ENCODE results near the gene CENPA.
A peak's percentile ranks its signal among the peaks of the same experiment; 100 is the strongest.
"Not testable (repeated sequence)": the region's sequence is repeated elsewhere in the genome, so short reads cannot be mapped to it uniquely, and the experiment has no call there.

Gene CENPA

GRCh38 chr2:26785431-26786206, at the start of gene CENPA:
TSS of gene CENPA (plus strand) at chr2:26786056. CDS start at chr2:26786197, 141 bp downstream.
- peak; percentile 99 for DNase-seq (ENCODE audit: low read depth)

GRCh38 chr2:26737221-26737620, 48.6 kb upstream of the CENPA start:
- no peak for DNase-seq (ENCODE audit: low read depth)

GRCh38 chr2:26738481-26738880, 47.4 kb upstream of the CENPA start:
- no peak for DNase-seq (ENCODE audit: low read depth)

GRCh38 chr2:26739514-26739913, 46.3 kb upstream of the CENPA start:
- DNase-seq (ENCODE audit: low read depth): no peak

GRCh38 chr2:26740346-26740745, 45.5 kb upstream of the CENPA start:
- DNase-seq (ENCODE audit: low read depth): no peak

GRCh38 chr2:26740890-26741302, 45.0 kb upstream of the CENPA start:
- DNase-seq (ENCODE audit: low read depth): no peak

GRCh38 chr2:26742048-26742770, 43.6 kb upstream of the CENPA start:
- DNase-seq (ENCODE audit: low read depth): no peak

GRCh38 chr2:26743852-26744251, 42.0 kb upstream of the CENPA start:
- no peak for DNase-seq (ENCODE audit: low read depth)

- DNase-seq (ENCODE audit: low read depth): no peak
These were observed 40.9 kb upstream of the CENPA start for GRCh38 chr2:26744953-26745352.

- DNase-seq (ENCODE audit: low read depth): peak; percentile 62
These were observed 40.1 kb upstream of the CENPA start for GRCh38 chr2:26745609-26746327.

- no peak for DNase-seq (ENCODE audit: low read depth)
These were observed 38.9 kb upstream of the CENPA start for GRCh38 chr2:26746934-26747333.

- not testable (repeated sequence) for DNase-seq (ENCODE audit: low read depth)
These were observed 36.0 kb upstream of the CENPA start for GRCh38 chr2:26749787-26750420.

- DNase-seq (ENCODE audit: low read depth): not testable (repeated sequence)
These were observed 35.4 kb upstream of the CENPA start for GRCh38 chr2:26750467-26750866.

GRCh38 chr2:26752656-26753055, 33.2 kb upstream of the CENPA start:
- DNase-seq (ENCODE audit: low read depth): no peak

- no peak for DNase-seq (ENCODE audit: low read depth)
These were observed 31.3 kb upstream of the CENPA start for GRCh38 chr2:26754539-26754938.

GRCh38 chr2:26754972-26755670, 30.7 kb upstream of the CENPA start:
- no peak for DNase-seq (ENCODE audit: low read depth)

- no peak for DNase-seq (ENCODE audit: low read depth)
These were observed 29.5 kb upstream of the CENPA start for GRCh38 chr2:26756337-26756736.

GRCh38 chr2:26757873-26758789, 27.7 kb upstream of the CENPA start:
- DNase-seq (ENCODE audit: low read depth): peak; percentile 98

GRCh38 chr2:26758790-26759321, 27.0 kb upstream of the CENPA start:
- no peak for DNase-seq (ENCODE audit: low read depth)

- DNase-seq (ENCODE audit: low read depth): no peak
These were observed 26.0 kb upstream of the CENPA start for GRCh38 chr2:26759845-26760244.
